GM19452 (cell line): Measurements from ENCODE around the gene PPP2R2B.

ENCODE experiments used
- ATAC-seq: cut with Tn5 transposase; IDR thresholded peaks from one replicate; pipeline ENCODE4 v1.9.1; 2021; ENCODE audit not compliant: unreplicated experiment

Gene PPP2R2B

DNA sequence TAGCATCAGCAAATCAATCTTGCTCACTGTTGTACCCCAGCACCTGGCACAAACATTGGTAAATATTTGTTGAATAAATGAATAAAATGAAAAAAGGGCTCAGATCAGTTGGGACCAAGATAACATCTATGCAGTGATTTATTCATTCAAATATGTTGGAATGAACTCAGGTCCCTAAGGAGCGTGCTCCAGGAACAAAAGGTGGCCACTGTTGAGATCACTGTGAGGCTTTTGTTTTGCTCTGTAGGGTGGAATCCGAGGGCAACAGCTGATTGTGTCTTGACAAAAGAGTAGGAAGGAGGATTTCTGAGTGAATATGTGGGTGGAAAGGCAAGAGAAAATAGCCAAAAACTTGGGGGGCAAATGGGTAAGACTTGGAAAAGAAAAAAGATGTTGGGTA lies 89.7 kb downstream of the PPP2R2B start:
- ATAC-seq = no peak

DNA sequence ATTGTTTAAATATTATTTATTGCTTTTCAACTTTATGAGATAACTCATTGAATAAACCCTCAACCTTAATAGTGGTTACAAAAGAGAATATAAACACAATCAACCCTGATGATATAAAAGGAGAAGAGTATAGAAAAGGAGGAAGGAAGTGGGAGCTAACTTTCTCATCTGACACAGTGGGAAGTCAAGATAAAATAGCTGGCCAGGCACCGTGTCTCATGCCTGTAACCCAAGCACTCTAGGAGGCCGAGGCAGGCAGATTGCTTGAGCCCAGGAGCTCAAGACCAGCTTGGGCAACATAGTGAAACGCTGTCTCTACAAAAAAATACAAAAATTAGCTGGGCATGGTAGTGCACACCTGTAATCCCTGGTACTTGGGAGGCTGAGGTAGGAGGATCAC lies 93.5 kb downstream of the PPP2R2B start:
- no peak for ATAC-seq

DNA sequence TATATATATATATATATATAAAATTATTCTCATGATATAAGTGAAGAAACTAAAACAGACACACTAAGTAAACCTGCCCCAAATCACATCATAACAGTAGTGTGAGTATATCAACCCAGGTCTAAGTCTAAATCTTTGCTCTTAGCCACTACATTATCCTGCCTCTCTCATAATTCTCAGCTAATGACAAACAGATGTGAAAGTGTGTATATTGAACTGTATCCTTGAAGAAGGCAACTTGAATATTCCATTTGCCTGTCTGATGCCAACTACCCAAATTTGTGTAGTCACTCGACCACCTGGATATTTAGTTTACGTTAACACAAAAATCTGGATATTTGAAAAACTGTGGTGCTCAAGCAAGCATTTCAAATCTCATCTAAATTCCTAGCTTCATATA lies 97.4 kb downstream of the PPP2R2B start:
- no peak for ATAC-seq

DNA sequence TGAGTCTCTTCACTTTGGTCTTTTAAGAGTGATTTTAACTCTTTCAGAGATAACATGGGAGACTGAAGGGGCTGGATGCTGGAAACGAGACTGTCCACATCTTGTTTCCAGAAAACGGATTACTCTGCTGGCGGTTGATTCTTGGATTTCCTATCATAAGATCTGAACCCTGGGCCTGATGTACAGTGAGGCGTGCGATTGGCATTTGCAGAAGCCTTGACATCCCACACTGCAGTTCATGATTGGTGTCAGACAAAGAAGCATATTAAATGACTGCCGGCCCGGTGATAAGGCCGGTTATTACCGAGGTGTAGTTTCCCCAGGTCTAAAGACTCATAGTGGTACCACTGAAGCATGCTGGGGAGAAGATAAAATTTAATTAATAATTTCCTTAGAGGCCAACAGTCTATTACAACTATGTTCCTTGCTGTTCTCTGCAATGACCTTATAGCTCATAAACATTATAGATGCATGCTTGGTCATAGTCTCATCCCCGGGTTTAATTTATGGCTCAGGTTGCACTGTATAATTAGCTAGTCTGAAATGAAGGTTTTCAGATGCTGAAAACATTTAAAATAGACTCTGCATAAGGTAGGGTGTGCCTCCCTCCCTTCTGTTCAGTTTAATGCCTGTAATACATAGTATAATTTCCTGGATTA lies 99.2 kb downstream of the PPP2R2B start:
- ATAC-seq = no peak

- ATAC-seq = no peak
Observed at GRCh38 chr5:146778795-146779194, 99.8 kb downstream of the PPP2R2B start.

GRCh38 chr5:146778261-146778660 lies 100.3 kb downstream of the PPP2R2B start:
- ATAC-seq = no peak

- no peak for ATAC-seq
Observed at GRCh38 chr5:146772881-146773466, 105.6 kb downstream of the PPP2R2B start.

GRCh38 chr5:146770980-146771379 lies 107.6 kb downstream of the PPP2R2B start:
- no peak for ATAC-seq

DNA sequence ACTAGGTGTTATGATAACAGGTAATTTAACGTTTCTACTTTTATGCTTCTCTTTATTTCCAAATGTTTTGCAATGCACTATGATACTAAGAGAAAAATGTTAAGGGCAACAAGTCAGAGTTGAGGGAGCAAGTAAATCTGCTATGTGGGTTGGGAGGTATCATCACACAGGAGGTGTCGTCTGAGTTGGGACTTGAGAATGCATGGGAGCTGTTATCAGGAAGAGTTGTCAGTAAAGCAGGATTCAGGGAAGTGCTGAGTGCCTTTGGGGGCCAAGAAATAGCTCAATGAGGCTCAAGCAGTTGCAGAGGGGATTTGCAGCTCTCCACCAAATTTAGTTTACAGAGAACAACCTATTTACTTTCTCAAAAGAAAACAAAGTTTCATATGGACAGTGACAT lies 108.0 kb downstream of the PPP2R2B start:
- no peak for ATAC-seq

DNA sequence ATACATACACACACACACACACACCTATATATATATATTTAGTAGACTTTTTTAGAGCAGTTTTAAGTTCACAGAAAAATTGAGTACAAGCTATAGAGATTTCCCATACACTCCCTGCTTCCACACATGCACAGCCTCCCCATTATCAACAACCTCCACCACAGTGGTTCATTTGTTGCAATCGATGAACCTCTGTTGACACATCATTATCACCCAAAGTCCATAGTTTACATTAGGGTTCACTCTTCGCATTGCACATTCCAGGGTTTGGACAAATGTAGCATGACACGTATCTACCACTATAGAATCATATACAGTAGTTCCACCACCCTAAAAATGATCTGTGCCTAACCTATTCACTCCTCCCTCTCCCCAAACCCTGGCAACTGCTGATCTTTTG lies 111.0 kb downstream of the PPP2R2B start:
- ATAC-seq = no peak

- no peak for ATAC-seq
Observed at GRCh38 chr5:146766013-146766412, 112.5 kb downstream of the PPP2R2B start.

GRCh38 chr5:146765089-146765832 lies 113.3 kb downstream of the PPP2R2B start:
- ATAC-seq = no peak

DNA sequence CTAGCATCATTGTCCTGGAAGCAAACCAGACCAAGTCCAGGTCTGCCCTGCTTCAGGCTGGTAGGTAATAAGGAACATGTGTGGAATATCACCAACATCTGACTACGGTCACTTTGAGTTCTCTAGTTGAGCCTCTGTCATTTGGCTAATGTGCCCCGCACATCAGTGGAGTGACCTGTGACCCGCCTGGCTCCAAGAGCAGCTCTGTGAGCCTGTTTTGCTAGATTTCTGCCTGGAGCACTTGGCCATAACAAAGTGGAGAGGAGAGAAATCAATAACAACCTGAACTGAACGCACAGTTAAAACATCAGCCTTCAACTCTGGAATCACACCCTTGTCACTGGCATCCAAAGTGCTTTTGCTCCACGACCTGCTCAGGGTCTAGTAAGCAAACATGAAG lies 115.7 kb downstream of the PPP2R2B start:
- ATAC-seq = no peak

GRCh38 chr5:146761811-146762210 lies 116.7 kb downstream of the PPP2R2B start:
- no peak for ATAC-seq

- ATAC-seq = no peak
Observed at GRCh38 chr5:146758938-146759337, 119.6 kb downstream of the PPP2R2B start.

GRCh38 chr5:146758076-146758475 lies 120.5 kb downstream of the PPP2R2B start:
- no peak for ATAC-seq

DNA sequence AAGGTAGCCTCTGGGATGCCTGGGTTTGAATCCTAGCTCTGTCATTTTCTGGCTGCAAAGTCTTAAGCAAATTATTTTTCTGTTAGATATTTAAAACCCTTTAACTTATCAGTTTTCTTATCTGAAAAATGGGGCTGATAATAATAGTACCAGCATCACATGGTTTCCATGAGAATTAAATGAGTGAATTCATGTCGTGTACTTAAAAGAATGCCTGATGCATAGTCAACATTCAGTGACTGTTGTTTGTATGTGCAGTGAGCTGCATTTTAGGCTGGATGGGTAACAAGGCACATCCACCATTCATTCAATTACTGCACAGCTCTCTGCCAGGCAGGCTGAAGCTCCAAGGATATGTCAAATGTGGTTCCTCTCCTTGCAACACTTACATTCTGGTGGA lies 122.0 kb downstream of the PPP2R2B start:
- ATAC-seq = no peak

DNA sequence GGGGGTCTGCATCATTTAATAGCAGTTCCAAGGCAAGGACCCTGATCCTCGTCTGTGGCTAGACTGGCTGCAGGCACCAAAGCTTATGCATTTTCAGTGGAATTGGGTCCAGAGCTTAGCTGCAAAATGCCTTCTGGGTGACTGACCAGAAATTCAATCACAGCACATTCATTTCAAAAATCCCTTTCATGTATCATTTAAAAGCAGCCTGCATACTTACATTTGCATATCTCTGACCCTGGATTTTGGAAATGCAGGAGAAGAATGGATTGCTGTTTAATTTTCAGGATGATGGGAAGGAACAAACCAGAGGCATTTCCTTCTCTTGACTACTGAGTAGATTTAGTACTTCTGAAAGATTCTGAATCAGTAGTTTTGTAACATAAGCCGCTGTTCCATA lies 122.8 kb downstream of the PPP2R2B start:
- ATAC-seq = no peak

DNA sequence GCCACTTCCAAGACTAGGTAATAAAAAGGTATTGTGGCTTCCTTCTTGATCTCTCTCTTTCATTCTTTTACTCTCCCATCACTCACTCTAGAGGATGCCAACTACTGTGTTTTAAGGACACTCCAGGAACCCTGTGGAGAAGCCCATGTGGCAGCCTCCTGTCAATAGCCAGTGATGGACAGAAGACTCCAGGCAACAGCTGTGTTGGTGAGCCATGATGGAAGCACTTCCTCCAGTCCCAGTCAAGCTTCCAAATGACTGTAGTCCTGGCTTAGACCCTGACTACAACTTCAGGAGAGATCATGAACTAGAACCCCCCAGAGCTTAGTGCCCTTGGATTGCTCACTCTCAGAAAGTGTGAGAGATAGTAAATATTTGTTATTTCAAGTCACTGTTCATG lies 123.9 kb downstream of the PPP2R2B start:
- ATAC-seq = no peak

DNA sequence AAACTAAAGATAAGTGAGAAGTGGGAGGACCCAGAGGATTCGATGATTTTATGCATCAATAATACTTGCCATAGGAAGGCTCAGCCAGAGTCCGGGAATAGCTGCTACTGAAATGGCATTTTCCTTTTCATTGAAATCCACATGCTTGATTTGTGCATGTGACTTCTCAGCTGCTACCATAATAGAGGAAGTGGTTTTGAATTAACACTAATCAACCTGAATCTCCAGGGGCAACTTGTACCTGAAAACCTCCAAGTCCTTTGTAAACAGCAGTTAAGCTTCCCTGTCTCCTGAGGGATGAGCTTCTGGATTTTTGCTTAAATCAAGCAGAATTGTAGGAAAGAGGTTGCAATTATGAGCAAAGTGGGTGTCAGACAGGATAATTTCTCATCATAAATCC lies 124.9 kb downstream of the PPP2R2B start:
- ATAC-seq = no peak

GRCh38 chr5:146751781-146752401 lies 126.7 kb downstream of the PPP2R2B start:
- peak; percentile 100 for ATAC-seq

DNA sequence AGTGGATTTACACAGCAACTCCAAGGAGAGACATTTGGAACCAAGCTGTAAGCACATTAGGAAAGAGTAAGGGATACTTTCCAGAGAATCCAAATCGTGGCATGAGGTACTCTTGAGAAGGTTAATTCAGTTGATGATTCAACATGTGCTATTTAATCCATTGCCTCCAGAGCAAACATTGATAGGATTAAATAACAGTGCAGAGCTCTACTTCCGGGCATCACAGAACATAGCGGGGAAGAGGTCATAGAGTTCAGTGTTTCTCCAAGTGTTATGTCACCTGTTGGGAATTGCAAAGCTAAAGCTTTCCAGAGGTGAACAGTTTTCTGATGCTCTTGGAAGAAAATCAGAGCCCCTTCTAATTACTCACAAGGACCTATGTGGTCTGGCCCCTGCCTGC lies 127.5 kb downstream of the PPP2R2B start:
- ATAC-seq = no peak
